Measurements from ENCODE around the gene HOXC10.

HOXC10 gene

DNA sequence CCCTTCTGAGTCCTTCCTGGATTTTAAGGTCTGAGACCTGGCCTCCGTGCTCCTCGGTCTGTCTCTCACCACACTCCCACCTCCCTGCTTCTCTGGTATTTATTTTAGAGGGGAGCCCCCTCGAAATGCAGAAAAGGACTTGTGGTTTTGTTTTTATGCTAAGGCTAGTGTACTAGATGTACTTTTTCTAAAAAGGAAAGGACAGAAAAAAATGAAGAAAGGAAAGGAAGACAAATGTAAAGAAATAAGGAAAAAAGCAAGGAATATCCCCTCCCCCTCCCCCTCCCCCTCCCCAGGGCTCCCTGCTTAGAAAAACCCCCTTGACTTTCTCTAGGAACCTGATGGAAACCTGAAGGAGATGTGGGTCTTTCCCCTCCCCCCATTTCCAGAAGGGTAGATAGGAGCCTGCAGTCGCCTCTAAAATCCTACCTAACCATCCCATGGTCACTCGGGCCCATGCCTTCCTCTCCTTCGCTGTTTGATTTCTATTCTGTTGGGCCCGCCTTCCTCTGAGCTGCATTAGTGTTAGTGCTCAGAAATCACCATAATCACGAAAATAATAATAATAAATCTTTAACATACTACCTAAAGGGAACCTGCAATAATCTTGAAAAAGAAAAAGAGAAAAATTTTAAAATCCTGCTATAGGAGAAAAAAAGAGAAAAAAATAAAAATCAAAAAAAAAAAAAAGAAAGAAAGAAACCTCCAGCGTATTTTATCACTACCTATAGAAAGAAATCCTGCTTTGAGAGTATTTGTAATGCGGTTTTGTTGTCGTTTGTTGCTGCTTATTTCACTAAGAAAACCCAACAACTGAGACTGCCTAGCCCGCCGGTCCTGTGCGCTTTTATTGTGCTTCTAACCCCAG, 27.0 kb downstream of the HOXC10 start:
- DNase-seq (ENCODE audit: low spot score) = no peak
- in situ Hi-C loops (cut with MboI; ENCODE audit: low sequenced_read_pairs, unreplicated experiment) = no loop called here
- TF ChIP-seq, protein P1, sequence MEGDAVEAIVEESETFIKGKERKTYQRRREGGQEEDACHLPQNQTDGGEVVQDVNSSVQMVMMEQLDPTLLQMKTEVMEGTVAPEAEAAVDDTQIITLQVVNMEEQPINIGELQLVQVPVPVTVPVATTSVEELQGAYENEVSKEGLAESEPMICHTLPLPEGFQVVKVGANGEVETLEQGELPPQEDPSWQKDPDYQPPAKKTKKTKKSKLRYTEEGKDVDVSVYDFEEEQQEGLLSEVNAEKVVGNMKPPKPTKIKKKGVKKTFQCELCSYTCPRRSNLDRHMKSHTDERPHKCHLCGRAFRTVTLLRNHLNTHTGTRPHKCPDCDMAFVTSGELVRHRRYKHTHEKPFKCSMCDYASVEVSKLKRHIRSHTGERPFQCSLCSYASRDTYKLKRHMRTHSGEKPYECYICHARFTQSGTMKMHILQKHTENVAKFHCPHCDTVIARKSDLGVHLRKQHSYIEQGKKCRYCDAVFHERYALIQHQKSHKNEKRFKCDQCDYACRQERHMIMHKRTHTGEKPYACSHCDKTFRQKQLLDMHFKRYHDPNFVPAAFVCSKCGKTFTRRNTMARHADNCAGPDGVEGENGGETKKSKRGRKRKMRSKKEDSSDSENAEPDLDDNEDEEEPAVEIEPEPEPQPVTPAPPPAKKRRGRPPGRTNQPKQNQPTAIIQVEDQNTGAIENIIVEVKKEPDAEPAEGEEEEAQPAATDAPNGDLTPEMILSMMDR (IDR thresholded peaks at IDR 0.05; ENCODE audit: borderline replicate concordance, control extremely low read depth, extremely low read depth, insufficient read depth, missing control alignments) = no peak

GRCh38 chr12:54012631-54013409, 27.9 kb downstream of the HOXC10 start:
- TF ChIP-seq, protein P1 (IDR thresholded peaks at IDR 0.05; ENCODE audit: borderline replicate concordance, control extremely low read depth, extremely low read depth, insufficient read depth, missing control alignments) = no peak
- no peak for DNase-seq (ENCODE audit: low spot score)
- in situ Hi-C loops (cut with MboI; ENCODE audit: low sequenced_read_pairs, unreplicated experiment) = no loop called here

DNA sequence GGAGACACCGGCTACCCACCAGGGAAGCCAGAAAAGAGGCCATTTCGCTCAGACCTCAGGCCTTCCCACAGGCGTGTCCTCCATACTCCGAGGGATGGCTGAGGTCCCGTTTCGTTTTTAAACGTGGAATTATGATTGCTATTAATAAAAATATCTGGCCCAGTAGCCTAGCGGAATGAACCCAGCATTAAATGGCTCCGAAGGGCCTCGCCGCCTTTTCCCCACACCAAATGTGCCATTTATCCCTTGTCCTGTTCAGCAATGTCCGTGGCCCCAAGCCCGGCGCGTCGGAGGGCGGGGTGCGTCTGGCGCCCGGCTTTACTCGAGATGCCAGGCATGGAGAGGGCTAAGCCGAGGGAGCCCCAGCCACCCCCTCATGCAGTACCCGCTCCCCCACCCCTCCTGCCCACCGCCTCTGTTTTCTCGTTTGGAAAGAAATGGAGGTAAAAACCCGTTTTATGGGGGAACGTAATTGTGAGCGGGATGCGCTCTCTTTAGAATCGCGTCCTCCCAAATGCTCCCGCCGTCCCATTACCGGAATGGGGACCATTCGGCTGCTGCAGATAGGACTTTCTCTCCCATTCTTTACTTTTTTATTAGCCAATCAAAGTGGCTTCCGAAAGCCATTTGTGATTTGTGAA, 29.6 kb downstream of the HOXC10 start:
- no peak for DNase-seq (ENCODE audit: low spot score)
- in situ Hi-C loops (cut with MboI; ENCODE audit: low sequenced_read_pairs, unreplicated experiment) = no loop called here
- TF ChIP-seq, protein P1 (IDR thresholded peaks at IDR 0.05; ENCODE audit: borderline replicate concordance, control extremely low read depth, extremely low read depth, insufficient read depth, missing control alignments) = no peak

- no peak for DNase-seq (ENCODE audit: low spot score)
- TF ChIP-seq, protein P1 (IDR thresholded peaks at IDR 0.05; ENCODE audit: borderline replicate concordance, control extremely low read depth, extremely low read depth, insufficient read depth, missing control alignments) = no peak
- in situ Hi-C loops (cut with MboI; ENCODE audit: low sequenced_read_pairs, unreplicated experiment) = no loop called here
Observed at GRCh38 chr12:54015018-54015931, 30.3 kb downstream of the HOXC10 start.

DNA sequence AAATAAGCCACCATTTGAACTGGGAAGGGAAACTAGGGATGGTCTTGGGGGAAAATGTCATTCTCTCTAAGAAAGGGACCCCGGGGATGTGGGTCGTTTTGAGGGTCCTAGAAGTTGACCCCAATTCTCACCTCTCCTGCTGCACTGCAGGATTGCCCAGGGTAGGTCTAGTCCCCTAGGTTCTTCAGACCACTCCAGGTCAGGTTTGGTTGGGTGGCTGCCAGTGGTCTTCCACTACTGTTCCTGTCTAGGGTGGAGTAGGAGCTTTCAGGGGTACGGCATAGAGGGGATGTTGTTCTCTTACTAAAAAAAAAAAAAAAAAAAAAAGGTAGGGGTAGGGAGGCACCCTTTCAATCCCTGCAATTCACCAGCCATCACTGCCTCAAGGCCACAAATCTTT, 31.1 kb downstream of the HOXC10 start:
- in situ Hi-C loops (cut with MboI; ENCODE audit: low sequenced_read_pairs, unreplicated experiment) = no loop called here
- TF ChIP-seq, protein P1 (IDR thresholded peaks at IDR 0.05; ENCODE audit: borderline replicate concordance, control extremely low read depth, extremely low read depth, insufficient read depth, missing control alignments) = no peak
- DNase-seq (ENCODE audit: low spot score) = no peak

All from GM13976 (cell line).